Measurements from ENCODE around the gene MGAT5. TPM values are rescaled to one million over a fixed set of nuclear protein-coding genes. Genes with fewer than 3 reads are reported as not detected.

The MGAT5 gene
- total and polyA plus RNA-seq, 4 donors, result 3.6 to 53.7 (median 31.3) TPM

DNA sequence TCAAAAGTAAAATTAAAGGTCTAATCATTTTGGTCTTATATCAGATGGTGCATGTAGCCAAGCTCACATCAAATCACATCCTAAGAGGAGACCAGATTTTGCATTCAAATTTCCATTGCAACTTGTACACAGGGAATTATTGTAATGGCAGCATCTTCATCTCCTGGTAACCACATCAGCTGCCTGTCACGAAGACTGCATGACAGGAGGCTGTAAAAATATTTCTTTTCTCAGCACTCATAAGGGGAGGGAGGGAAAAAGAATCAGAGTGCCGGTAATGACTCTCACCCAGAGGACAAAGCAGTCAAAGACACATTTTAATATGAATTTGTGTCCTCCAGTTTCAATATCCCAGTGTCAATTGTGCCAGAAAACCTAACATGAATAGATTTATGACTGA lies 248.2 kb downstream of the MGAT5 start:
- Histone ChIP-seq H3K9me3 (ENCODE audit: control insufficient read depth in 4 of 4, insufficient read depth in 3 of 4, low read length in 3 of 4) (no peaks in the 10 kb centered on the region), H3K27me3 (ENCODE audit: control insufficient read depth in 3 of 3, insufficient read depth in 3 of 3, low read length in 2 of 3) (no peaks in the 10 kb centered on the region), H3K4me3 (no peak overlapping the region), H3K36me3 (ENCODE audit: control insufficient read depth in 4 of 4, insufficient read depth in 4 of 4, low read length in 4 of 4) (no peaks in the 10 kb centered on the region), H3K27ac (ENCODE audit: low read depth in 1 of 2, low read length in 1 of 2) (no peak overlapping the region), H3K4me1 (ENCODE audit: control insufficient read depth in 5 of 5, insufficient read depth in 5 of 5, low read length in 5 of 5) (peaks cover 0 to 2% (median 0%) of the 10 kb centered on the region in 5 donors), H3K9ac (ENCODE audit: insufficient read depth in 1 of 2, low read length in 2 of 2) (no peak overlapping the region)
- no peak for ATAC-seq (ENCODE audit: insufficient read depth, low FRiP score)
- TF ChIP-seq, protein P1, sequence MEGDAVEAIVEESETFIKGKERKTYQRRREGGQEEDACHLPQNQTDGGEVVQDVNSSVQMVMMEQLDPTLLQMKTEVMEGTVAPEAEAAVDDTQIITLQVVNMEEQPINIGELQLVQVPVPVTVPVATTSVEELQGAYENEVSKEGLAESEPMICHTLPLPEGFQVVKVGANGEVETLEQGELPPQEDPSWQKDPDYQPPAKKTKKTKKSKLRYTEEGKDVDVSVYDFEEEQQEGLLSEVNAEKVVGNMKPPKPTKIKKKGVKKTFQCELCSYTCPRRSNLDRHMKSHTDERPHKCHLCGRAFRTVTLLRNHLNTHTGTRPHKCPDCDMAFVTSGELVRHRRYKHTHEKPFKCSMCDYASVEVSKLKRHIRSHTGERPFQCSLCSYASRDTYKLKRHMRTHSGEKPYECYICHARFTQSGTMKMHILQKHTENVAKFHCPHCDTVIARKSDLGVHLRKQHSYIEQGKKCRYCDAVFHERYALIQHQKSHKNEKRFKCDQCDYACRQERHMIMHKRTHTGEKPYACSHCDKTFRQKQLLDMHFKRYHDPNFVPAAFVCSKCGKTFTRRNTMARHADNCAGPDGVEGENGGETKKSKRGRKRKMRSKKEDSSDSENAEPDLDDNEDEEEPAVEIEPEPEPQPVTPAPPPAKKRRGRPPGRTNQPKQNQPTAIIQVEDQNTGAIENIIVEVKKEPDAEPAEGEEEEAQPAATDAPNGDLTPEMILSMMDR (IDR thresholded peaks at IDR 0.05; ENCODE audit: control extremely low read depth, extremely low read depth), result no peak
- no peak for DNase-seq
- 80 to 83% methylated on average over 2 of the region's 2 CpGs for WGBS, 2 donors

Small RNA genes lying within 50 kb of the gene (small RNA-seq; reads per million reads assigned to genes)
- not detected for gene RNA5SP104 (ENCODE audit: low replicate concordance)
